Small intestine (tissue), 7 donors: Measurements from ENCODE around the gene OST4. TPM values are rescaled to one million over a fixed set of nuclear protein-coding genes. Genes with fewer than 3 reads are reported as not detected.
A peak's percentile ranks its signal among the peaks of the same experiment; 100 is the strongest.

ENCODE experiments used
- DNase-seq, 2 donors: peaks; one replicate each; pipeline versions ENCODE4 v3.0.0 to v3.0.0-alpha.2; 2013
- FAIRE-seq: peaks from 2 replicates; lab custom pipeline; 2012; peaks lifted over from hg19 to GRCh38; lab: Jason Lieb, UNC
- H3K27ac ChIP-seq, 3 donors: one replicate each; pipeline ENCODE4 v1.5.1; 2013; ENCODE audit warnings: low read length in 2 of 3, mild to moderate bottlenecking in 2 of 3, control low read depth in 1 of 3, inconsistent platforms in 1 of 3, low read depth in 1 of 3, moderate library complexity in 1 of 3
- H3K27me3 ChIP-seq, 3 donors: one replicate each; pipeline ENCODE4 v1.6.1; 2013; ENCODE audit warnings: low read length in 3 of 3, inconsistent platforms in 1 of 3; ENCODE audit not compliant: control insufficient read depth in 3 of 3, insufficient read depth in 3 of 3
- H3K36me3 ChIP-seq, 3 donors: one replicate each; pipeline ENCODE4 v1.6.1; 2013; ENCODE audit warnings: low read length in 3 of 3, inconsistent platforms in 1 of 3, low read depth in 1 of 3, mild to moderate bottlenecking in 1 of 3, moderate library complexity in 1 of 3; ENCODE audit not compliant: control insufficient read depth in 3 of 3, insufficient read depth in 2 of 3
- H3K4me1 ChIP-seq, 3 donors: one replicate each; pipeline ENCODE4 v1.6.1; 2013; ENCODE audit warnings: low read length in 2 of 3, inconsistent platforms in 1 of 3, low read depth in 1 of 3, mild to moderate bottlenecking in 1 of 3, moderate library complexity in 1 of 3; ENCODE audit not compliant: control insufficient read depth in 3 of 3, insufficient read depth in 2 of 3
- H3K4me3 ChIP-seq, 3 donors: one replicate each; pipeline ENCODE4 v1.5.1; 2013; ENCODE audit warnings: low read length in 3 of 3, control low read depth in 1 of 3, inconsistent platforms in 1 of 3, low read depth in 1 of 3, mild to moderate bottlenecking in 1 of 3, moderate library complexity in 1 of 3
- H3K9me3 ChIP-seq, 2 donors: one replicate each; pipeline ENCODE4 v1.6.1; 2013; ENCODE audit warnings: low read depth in 1 of 2, low read length in 1 of 2; ENCODE audit not compliant: control insufficient read depth in 2 of 2, insufficient read depth in 1 of 2
- WGBS, 3 donors: extraction: QIAGEN DNeasy Blood & Tissue Kit; methylation state at CpG; one replicate each; pipeline ENCODE4 v1.1.7; 2013; 5-methylcytosine and 5-hydroxymethylcytosine counted together
- polyA plus RNA-seq, 4 donors: library from polyadenylated mRNA; stranded (reverse) in 3 of 4; unstranded in 1 of 4; fragments of 200-250 nt in 3 of 4; fragments of 120-200 nt in 1 of 4; gene quantifications; one replicate each; pipeline versions ENCODE4 v1.2.1 to v1.2.3, GENCODE V29; 2013
- donor health status: healthy with polysubstance abuse.
- donor health status: control.
- donor health status: control.
- donor health status: Bipolar disorder and iron deficiency.
- donor health status: healthy.

The OST4 gene
- polyA plus RNA-seq, 4 donors: 319 to 477 (median 396) TPM

- DNase-seq (peak in 1 of 2 donors; percentile 63), FAIRE-seq (no peak)
Observed at GRCh38 chr2:27091746-27092695, 20.6 kb upstream of the OST4 start.

DNA sequence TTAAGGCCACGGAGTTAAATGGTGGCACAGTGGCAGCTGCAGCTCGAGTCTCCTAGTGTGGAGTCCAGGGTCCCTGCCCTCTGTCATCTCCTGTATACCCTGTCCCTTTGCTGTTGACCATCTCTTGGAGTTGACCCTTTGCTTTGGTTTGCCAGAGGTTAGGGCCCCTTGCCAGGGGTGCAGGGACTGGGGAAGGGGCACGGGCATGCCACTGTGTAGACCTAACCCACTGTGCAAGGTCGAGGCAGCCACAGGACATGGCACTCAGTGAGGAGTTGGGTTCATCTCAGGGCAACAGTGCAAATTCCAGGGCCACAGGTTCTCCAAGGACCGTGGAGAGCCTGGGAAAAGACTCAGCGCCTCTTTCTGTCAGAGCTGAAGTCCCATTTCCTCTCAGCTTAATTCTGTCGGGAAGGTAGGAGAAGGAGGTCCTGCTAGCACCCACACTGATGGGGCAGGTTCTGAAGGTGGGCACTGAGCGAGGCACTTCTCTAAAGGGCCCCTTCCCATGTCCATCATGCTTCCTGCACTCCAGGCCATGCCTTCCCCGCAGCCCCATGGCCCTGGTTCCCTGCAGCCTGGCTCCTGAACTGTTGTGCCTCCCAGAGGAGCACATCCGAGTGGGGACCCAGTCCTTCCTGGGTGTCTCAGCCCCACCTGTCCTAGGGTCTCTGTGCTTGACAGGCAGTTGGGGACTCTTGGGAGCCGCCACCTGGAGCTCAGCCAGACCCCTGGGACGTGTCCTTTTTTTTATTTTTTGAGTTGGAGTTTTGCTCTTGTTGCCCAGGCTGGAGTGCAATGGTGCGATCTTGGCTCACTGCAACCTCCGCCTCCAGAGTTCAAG, 17.9 kb upstream of the OST4 start:
- FAIRE-seq: no peak
- Histone ChIP-seq H3K4me1 (peaks cover 4 to 53% (median 5%) of the 10 kb centered on the region in 3 donors), H3K9me3 (no peaks in the 10 kb centered on the region), H3K27me3 (no peaks in the 10 kb centered on the region), H3K4me3 (peak overlapping the region in 2 of 3 donors; percentile 71 to 76), H3K27ac (peak overlapping the region; percentile 57 to 84 (median 65)), H3K36me3 (peaks cover 0 to 40% (median 0%) of the 10 kb centered on the region in 3 donors)
- WGBS, 3 donors: 51 to 77% (median 60%) methylated on average over 14 of the region's 14 CpGs
- peak in 1 of 2 donors; percentile 62 for DNase-seq

More at GRCh38 chr2:27091746-27092695, 20.6 kb upstream of the OST4 start:
- H3K36me3 ChIP-seq: peaks cover 0 to 63% (median 7%) of the 10 kb centered on the region in 3 donors
- H3K4me1 ChIP-seq: peaks cover 0 to 69% (median 11%) of the 10 kb centered on the region in 3 donors
- peak overlapping the region; percentile 45 to 79 (median 52) for H3K27ac ChIP-seq
- WGBS, 3 donors: 39 to 66% (median 55%) methylated on average over 24 to 25 of the region's 25 CpGs
- H3K9me3 ChIP-seq: no peaks in the 10 kb centered on the region
- no peaks in the 10 kb centered on the region for H3K27me3 ChIP-seq
- H3K4me3 ChIP-seq: peak overlapping the region in 1 of 3 donors; percentile 1

DNA sequence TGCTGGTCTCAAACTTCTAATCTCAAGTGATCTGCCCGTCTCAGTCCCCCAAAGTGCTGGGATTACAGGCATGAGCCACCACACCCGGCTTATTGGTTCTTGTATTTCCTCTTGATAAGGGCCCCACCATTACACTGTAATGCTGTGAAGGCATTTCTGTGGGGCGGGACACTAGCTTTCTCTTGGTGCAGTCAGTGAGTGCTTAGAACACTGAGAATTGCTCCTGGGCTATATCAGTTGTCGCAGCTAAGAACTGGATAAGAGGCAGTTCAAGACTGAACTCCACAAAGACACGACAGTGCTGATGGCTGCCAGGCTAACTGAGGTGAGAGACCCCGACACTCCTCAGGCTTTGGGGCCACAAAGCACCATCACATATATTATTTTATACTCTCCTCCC, 17.2 kb upstream of the OST4 start:
- peaks cover 0 to 43% (median 0%) of the 10 kb centered on the region in 3 donors for H3K36me3 ChIP-seq
- WGBS, 3 donors: 18 to 65% (median 36%) methylated on average over 6 of the region's 6 CpGs
- H3K27ac ChIP-seq: peak overlapping the region; percentile 57 to 84 (median 65)
- peak; percentile 60 to 85 for DNase-seq
- no peak for FAIRE-seq
- H3K27me3 ChIP-seq: no peaks in the 10 kb centered on the region
- peak overlapping the region in 2 of 3 donors; percentile 71 to 76 for H3K4me3 ChIP-seq
- peaks cover 3 to 46% (median 5%) of the 10 kb centered on the region in 3 donors for H3K4me1 ChIP-seq
- no peaks in the 10 kb centered on the region for H3K9me3 ChIP-seq

GRCh38 chr2:27087823-27088410, 16.5 kb upstream of the OST4 start:
- Histone ChIP-seq H3K4me1 (peaks cover 3 to 39% (median 5%) of the 10 kb centered on the region in 3 donors), H3K4me3 (peak overlapping the region in 2 of 3 donors; percentile 71 to 76), H3K27ac (peak overlapping the region; percentile 75 to 84 (median 77)), H3K9me3 (no peaks in the 10 kb centered on the region), H3K27me3 (no peaks in the 10 kb centered on the region), H3K36me3 (peaks cover 0 to 42% (median 0%) of the 10 kb centered on the region in 3 donors)
- peak in 1 of 2 donors; percentile 67 for DNase-seq
- 34 to 70% (median 64%) methylated on average over 5 of the region's 5 CpGs for WGBS, 3 donors
- FAIRE-seq: no peak

DNA sequence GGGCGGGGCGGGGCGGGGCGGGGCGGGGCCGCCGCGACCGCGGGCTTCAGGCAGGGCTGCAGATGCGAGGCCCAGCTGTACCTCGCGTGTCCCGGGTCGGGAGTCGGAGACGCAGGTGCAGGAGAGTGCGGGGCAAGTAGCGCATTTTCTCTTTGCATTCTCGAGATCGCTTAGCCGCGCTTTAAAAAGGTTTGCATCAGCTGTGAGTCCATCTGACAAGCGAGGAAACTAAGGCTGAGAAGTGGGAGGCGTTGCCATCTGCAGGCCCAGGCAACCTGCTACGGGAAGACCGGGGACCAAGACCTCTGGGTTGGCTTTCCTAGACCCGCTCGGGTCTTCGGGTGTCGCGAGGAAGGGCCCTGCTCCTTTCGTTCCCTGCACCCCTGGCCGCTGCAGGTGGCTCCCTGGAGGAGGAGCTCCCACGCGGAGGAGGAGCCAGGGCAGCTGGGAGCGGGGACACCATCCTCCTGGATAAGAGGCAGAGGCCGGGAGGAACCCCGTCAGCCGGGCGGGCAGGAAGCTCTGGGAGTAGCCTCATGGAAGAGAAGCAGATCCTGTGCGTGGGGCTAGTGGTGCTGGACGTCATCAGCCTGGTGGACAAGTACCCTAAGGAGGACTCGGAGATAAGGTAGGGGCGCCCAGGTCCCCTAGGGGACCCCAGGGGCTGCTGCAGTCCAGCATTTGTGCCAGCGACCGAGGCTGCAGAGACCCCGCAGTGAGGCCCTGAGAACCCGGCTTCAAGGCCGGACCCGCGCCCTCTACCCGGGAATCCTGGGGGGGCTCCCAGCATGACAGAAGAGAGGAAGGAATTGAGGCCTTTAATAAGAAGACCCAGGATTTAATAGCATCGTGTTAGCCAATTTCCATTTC, 15.5 kb upstream of the OST4 start, which contains the start of gene KHK:
KHK (plus strand) TSS at position 49 of the 870 bp plus-strand sequence; CDS start at position 537, 488 bp downstream.
- FAIRE-seq (no peak), DNase-seq (peak; percentile 87 to 89)
- Histone ChIP-seq H3K9me3 (no peaks in the 10 kb centered on the region), H3K4me3 (peak within 1 kb of the TSS; percentile 52 to 76 (median 71)), H3K27me3 (no peaks in the 10 kb centered on the region), H3K4me1 (peaks cover 3 to 31% (median 5%) of the 10 kb centered on the region in 3 donors), H3K36me3 (peaks cover 0 to 40% (median 0%) of the 10 kb centered on the region in 3 donors), H3K27ac (peak within 1 kb of the TSS; percentile 81 to 91 (median 85))
- 4 to 10% (median 9%) methylated on average over 47 to 54 of the region's 54 CpGs for WGBS, 3 donors

DNA sequence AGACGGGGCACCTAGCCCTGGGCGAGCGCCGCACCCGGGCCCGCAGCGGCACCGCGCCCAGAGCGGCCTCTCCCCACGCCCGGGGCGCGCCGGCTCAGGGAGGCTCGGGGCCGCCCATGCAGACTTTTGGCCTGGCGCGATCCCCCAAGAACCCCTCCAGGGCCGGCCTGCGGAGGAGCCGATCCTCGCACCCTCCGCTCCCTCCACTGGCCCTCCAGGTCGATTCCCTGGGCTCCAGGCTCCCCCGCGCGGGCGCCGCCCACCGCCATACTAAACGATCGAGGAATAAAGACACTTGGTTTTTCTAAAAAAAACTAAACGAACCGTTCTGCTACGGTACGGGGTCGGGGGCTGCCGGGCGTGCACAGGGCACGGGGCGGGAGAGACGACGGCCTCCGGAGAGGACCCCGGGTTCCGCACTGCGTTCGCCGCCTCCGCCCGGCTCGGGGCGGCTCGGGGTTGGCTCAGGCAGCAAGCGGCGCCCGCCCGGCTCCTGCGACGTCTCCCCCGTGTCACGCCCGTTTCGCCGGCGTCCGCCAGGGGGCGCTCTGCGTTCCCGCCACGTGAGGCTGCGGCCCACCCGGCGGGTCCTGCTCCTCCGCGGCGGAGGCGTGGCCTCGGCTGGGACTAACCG, 14.8 kb upstream of the OST4 start:
- FAIRE-seq: no peak
- peaks cover 3 to 29% (median 5%) of the 10 kb centered on the region in 3 donors for H3K4me1 ChIP-seq

DNA sequence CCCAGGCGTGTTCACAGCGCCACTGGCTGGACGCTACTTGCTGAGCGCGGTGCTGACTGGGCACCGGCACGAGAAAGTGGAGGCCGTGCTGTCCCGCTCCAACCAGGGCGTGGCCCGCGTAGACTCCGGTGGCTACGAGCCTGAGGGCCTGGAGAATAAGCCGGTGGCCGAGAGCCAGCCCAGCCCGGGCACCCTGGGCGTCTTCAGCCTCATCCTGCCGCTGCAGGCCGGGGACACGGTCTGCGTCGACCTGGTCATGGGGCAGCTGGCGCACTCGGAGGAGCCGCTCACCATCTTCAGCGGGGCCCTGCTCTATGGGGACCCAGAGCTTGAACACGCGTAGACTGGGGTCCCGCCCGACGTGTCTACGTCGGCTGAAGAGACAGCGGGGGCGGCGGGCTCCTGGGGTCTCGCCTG, 14.2 kb upstream of the OST4 start:
- no peak for FAIRE-seq

More for the DNA sequence above, 14.8 kb upstream of the OST4 start:
- peaks cover 0 to 38% (median 0%) of the 10 kb centered on the region in 3 donors for H3K36me3 ChIP-seq
- peak overlapping the region; percentile 81 to 91 (median 85) for H3K27ac ChIP-seq
- 0 to 1% (median 1%) methylated on average over 41 to 81 of the region's 81 CpGs for WGBS, 3 donors
- no peaks in the 10 kb centered on the region for H3K27me3 ChIP-seq
- peak overlapping the region; percentile 52 to 67 (median 65) for H3K4me3 ChIP-seq
- no peaks in the 10 kb centered on the region for H3K9me3 ChIP-seq
- DNase-seq: peak; percentile 94 to 98

More for the DNA sequence above, 14.2 kb upstream of the OST4 start:
- peak; percentile 80 to 83 for DNase-seq
- Histone ChIP-seq H3K36me3 (peaks cover 0 to 35% (median 0%) of the 10 kb centered on the region in 3 donors), H3K9me3 (no peaks in the 10 kb centered on the region), H3K4me1 (peaks cover 3 to 25% (median 5%) of the 10 kb centered on the region in 3 donors), H3K27me3 (no peaks in the 10 kb centered on the region), H3K4me3 (peak overlapping the region; percentile 52 to 67 (median 65)), H3K27ac (peak overlapping the region; percentile 81 to 91 (median 85))
- WGBS, 3 donors: 0 to 6% (median 1%) methylated on average over 31 to 38 of the region's 38 CpGs
